ENCODE data around the gene WDR83. TPM values are rescaled to one million over a fixed set of nuclear protein-coding genes. Genes with fewer than 3 reads are reported as not detected.

The WDR83 gene
- total and polyA plus RNA-seq, 2 of the 4 experiments (the other 2 are of a cell fraction), result 5.9 to 8.9 TPM

DNA sequence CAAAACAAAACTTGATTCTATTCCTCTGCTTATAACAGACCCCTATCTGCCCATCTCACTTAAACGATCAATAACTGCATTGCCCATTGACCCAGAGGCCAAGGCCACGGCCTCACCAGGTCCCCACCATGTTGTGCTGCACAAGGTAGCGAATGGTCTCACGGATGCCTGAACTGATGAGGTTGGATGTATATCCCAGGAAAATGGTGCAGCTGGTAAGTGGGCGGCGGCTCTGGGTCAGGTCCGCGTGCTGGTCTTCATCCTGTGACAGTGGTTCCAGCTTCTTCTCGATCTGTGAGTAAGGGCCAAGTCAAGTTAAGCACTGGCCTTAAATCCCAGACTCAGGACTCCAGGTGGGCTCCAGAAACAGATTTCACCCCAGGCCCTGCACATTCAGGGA, 13.4 kb downstream of the WDR83 start:
- H3K23ac ChIP-seq (ENCODE audit: low read depth, low read length), result 0 out of 2 replicates have a peak overlapping the region, but pooled peaks have one; percentile 24
- no peaks in the 10 kb centered on the region for H3K27me3 ChIP-seq (ENCODE audit: control insufficient read depth, insufficient read depth, low read length)
- H3K27ac ChIP-seq (ENCODE audit: insufficient read depth, low read length), result no peak overlapping the region
- H3K9me3 ChIP-seq (ENCODE audit: control insufficient read depth, insufficient read depth, low read length), result no peaks in the 10 kb centered on the region
- in situ Hi-C loops (cut with MboI; ENCODE audit: low sequenced_read_pairs) (no loop called here), dilution Hi-C loops (cut with HindIII; ENCODE audit: low sequenced_read_pairs, unreplicated experiment) (no loop called here), intact Hi-C loops (cut with micrococcal nuclease) (no loop called here)
- no peak overlapping the region for H2AK9ac ChIP-seq (replicated peaks; ENCODE audit: low read depth, low read length, poor library complexity)
- H3K4ac ChIP-seq (ENCODE audit: low read depth, low read length), result no peak overlapping the region
- no TSS peak for BruUV-seq (replicated peaks)
- peaks cover 13 to 34% of the 10 kb centered on the region in 2 experiments for H3K79me1 ChIP-seq (ENCODE audit: low read depth in 1 of 2, low read length in 2 of 2)
- H3K9me1 ChIP-seq (ENCODE audit: insufficient read depth, low read length), result peaks cover 7% of the 10 kb centered on the region; the same call in 1 of the 2 replicates
- no peak overlapping the region for H3K56ac ChIP-seq (ENCODE audit: extremely low read depth, insufficient read depth, low read length)
- H2BK120ac ChIP-seq (ENCODE audit: low read depth, low read length), result no peak overlapping the region
- 0 out of 2 replicates have a peak overlapping the region, but pooled peaks have one; percentile 1 for H2AK5ac ChIP-seq (ENCODE audit: low read depth, low read length)
- peaks cover 15% of the 10 kb centered on the region for H4K20me1 ChIP-seq (ENCODE audit: insufficient read depth, low read length)
- H2AFZ ChIP-seq (replicated peaks; ENCODE audit: low read length, poor library complexity), result no peak overlapping the region
- H3K4me1 ChIP-seq (ENCODE audit: control insufficient read depth, insufficient read depth, low read length), result no peaks in the 10 kb centered on the region
- no peak overlapping the region for H3K4me3 ChIP-seq (ENCODE audit: insufficient read depth, low read depth, low read length)
- ChIA-PET CTCF (no interaction called here), POLR2A (ENCODE audit: unreplicated experiment) (no interaction called here)
- WGBS, 2 experiments (ENCODE audit: extremely low coverage in 2 of 2, insufficient read length in 1 of 2), result 100% methylated on average over 6 of the region's 9 CpGs; no CpG with 5 or more reads in 1 of the 2 experiments
- H2BK5ac ChIP-seq (ENCODE audit: low read depth, low read length, poor library complexity, severe bottlenecking), result no peak overlapping the region
- no peak overlapping the region for H2BK20ac ChIP-seq (ENCODE audit: low read depth, low read length)
- peaks cover 39% of the 10 kb centered on the region for H3K36me3 ChIP-seq (ENCODE audit: control insufficient read depth, insufficient read depth, low read length)
- H4K5ac ChIP-seq (ENCODE audit: low read depth, low read length), result no peak overlapping the region
- H4K8ac ChIP-seq (ENCODE audit: low read depth in 2 of 2, low read length in 2 of 2), result no peak overlapping the region
- ATAC-seq (ENCODE audit: low read depth) (no peak), DNase-seq (no peak)
- H3K4me2 ChIP-seq (ENCODE audit: low read depth, low read length), result no peak overlapping the region
- no peak overlapping the region for H3K9ac ChIP-seq (ENCODE audit: low read depth, low read length)
- TF ChIP-seq SMC3 (IDR thresholded peaks at IDR 0.05; ENCODE audit: low read depth, low read length) (no peak), RFX5 (IDR thresholded peaks at IDR 0.05; ENCODE audit: low read depth, low read length) (no peak), RCOR1 (IDR thresholded peaks at IDR 0.05; ENCODE audit: insufficient replicate concordance, low read length) (no peak), CHD1 (IDR thresholded peaks at IDR 0.05; ENCODE audit: low read depth, low read length) (no peak), BHLHE40 (IDR thresholded peaks at IDR 0.05; ENCODE audit: low read depth, low read length) (no peak)
- TF ChIP-seq, protein P1, sequence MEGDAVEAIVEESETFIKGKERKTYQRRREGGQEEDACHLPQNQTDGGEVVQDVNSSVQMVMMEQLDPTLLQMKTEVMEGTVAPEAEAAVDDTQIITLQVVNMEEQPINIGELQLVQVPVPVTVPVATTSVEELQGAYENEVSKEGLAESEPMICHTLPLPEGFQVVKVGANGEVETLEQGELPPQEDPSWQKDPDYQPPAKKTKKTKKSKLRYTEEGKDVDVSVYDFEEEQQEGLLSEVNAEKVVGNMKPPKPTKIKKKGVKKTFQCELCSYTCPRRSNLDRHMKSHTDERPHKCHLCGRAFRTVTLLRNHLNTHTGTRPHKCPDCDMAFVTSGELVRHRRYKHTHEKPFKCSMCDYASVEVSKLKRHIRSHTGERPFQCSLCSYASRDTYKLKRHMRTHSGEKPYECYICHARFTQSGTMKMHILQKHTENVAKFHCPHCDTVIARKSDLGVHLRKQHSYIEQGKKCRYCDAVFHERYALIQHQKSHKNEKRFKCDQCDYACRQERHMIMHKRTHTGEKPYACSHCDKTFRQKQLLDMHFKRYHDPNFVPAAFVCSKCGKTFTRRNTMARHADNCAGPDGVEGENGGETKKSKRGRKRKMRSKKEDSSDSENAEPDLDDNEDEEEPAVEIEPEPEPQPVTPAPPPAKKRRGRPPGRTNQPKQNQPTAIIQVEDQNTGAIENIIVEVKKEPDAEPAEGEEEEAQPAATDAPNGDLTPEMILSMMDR (conservative IDR thresholded peaks at IDR 0.05; ENCODE audit: low read depth, low read length), result no peak
- no peak overlapping the region for H4K91ac ChIP-seq (ENCODE audit: insufficient read depth, low read depth, low read length)
- H3K14ac ChIP-seq (replicated peaks; ENCODE audit: low read depth, low read length), result no peak overlapping the region
- H2BK15ac ChIP-seq (ENCODE audit: low read depth, low read length), result no peak overlapping the region
- H3K18ac ChIP-seq (ENCODE audit: low read depth, low read length), result no peak overlapping the region
